ENCODE data around the gene CNTN2.

CNTN2 gene

GRCh38 chr1:205018381-205018780 lies 24.6 kb upstream of the CNTN2 start:
- DNase-seq (ENCODE audit: low read depth), result no peak
- TF ChIP-seq, protein P1, sequence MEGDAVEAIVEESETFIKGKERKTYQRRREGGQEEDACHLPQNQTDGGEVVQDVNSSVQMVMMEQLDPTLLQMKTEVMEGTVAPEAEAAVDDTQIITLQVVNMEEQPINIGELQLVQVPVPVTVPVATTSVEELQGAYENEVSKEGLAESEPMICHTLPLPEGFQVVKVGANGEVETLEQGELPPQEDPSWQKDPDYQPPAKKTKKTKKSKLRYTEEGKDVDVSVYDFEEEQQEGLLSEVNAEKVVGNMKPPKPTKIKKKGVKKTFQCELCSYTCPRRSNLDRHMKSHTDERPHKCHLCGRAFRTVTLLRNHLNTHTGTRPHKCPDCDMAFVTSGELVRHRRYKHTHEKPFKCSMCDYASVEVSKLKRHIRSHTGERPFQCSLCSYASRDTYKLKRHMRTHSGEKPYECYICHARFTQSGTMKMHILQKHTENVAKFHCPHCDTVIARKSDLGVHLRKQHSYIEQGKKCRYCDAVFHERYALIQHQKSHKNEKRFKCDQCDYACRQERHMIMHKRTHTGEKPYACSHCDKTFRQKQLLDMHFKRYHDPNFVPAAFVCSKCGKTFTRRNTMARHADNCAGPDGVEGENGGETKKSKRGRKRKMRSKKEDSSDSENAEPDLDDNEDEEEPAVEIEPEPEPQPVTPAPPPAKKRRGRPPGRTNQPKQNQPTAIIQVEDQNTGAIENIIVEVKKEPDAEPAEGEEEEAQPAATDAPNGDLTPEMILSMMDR (IDR thresholded peaks at IDR 0.05; ENCODE audit: insufficient read depth, low read depth, low read length, missing control alignments), result no peak
- no peak overlapping the region for H3K4me3 ChIP-seq (ENCODE audit: low read length)

DNA sequence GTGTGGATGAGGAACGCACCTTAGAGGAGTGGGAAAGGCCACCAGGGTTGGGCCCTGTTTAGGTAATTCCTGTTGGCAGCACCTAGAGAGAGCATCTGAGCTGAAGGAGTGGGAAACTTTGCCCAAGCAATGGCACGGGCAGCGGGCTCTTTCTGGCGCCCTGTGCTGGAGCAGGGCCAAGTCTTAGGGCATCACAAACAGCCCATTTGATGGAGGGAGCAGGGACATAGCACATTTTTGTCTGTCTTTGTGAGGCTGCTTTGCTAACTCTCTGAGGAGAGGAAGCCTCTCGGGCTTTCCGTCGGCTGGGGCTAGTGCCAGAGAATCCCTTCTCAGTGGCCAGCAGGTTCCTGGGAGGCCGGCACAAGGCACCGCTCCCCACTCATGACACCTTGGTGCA lies 22.5 kb upstream of the CNTN2 start:
- H3K4me3 ChIP-seq (ENCODE audit: low read length), result no peak overlapping the region
- TF ChIP-seq, protein P1 (IDR thresholded peaks at IDR 0.05; ENCODE audit: insufficient read depth, low read depth, low read length, missing control alignments), result no peak
- no peak for DNase-seq (ENCODE audit: low read depth)

DNA sequence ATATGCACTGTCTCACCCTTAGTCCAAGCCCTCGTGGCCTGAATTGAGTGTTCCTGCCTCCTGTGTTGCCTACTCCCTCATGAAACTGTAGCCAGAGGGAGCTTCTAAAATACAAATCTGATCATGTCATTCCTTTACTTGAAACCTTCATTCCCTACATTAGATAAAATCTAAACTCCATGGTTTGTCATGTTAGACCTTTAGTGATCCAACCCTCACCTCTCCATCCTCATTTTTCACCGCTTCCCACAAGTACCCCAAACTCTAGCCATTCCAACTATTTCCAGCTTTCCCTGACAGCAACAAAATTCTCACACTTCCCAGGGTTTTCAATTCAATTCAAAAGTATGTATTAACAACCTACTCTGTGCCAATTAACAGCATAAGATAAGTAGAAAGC lies 18.3 kb upstream of the CNTN2 start:
- TF ChIP-seq, protein P1 (IDR thresholded peaks at IDR 0.05; ENCODE audit: insufficient read depth, low read depth, low read length, missing control alignments), result no peak
- DNase-seq (ENCODE audit: low read depth), result no peak
- no peak overlapping the region for H3K4me3 ChIP-seq (ENCODE audit: low read length)

DNA sequence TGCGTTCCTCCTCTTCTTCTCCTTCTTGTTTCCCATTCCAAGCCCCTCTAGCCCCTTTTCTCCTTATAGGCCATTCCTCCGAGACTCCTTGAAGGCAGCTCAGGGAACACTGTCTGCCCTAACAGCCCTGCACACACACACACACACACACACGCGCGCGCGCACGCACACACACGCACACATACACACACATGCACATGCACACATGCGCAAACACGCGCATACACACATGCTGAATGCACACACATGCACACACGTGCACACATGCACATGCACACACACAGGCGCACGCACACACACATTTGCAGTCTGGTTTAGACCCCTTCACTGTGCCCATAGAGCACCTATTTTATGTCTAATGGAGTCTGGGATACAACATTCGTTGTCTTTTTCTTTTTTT lies 17.8 kb upstream of the CNTN2 start:
- no peak overlapping the region for H3K4me3 ChIP-seq (ENCODE audit: low read length)
- no peak for DNase-seq (ENCODE audit: low read depth)
- TF ChIP-seq, protein P1 (IDR thresholded peaks at IDR 0.05; ENCODE audit: insufficient read depth, low read depth, low read length, missing control alignments), result no peak

GRCh38 chr1:205026181-205026580 lies 16.8 kb upstream of the CNTN2 start:
- no peak for DNase-seq (ENCODE audit: low read depth)
- TF ChIP-seq, protein P1 (IDR thresholded peaks at IDR 0.05; ENCODE audit: insufficient read depth, low read depth, low read length, missing control alignments), result no peak
- H3K4me3 ChIP-seq (ENCODE audit: low read length), result no peak overlapping the region

DNA sequence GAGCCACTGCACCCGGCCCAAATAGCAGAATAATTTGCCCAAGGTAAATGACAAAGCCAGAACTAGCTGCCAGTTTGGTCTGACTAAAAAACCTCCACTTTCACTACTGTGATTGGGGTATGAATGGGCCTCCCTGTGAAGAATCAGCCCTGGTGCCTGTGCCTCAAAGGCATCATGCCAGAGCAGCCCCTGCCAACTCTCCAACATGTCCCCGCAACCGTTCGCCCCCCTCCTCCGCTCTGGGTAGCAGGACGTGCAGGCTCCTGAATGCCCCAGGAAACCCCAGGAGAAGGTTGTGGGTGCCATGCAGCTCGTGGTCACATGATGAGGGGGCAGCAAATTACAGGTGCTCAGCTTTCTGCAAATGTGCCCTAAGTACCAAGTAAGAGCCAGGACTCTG lies 14.6 kb upstream of the CNTN2 start:
- H3K4me3 ChIP-seq (ENCODE audit: low read length), result no peak overlapping the region
- no peak for DNase-seq (ENCODE audit: low read depth)
- TF ChIP-seq, protein P1 (IDR thresholded peaks at IDR 0.05; ENCODE audit: insufficient read depth, low read depth, low read length, missing control alignments), result no peak

GRCh38 chr1:205028924-205029323 lies 14.1 kb upstream of the CNTN2 start:
- no peak overlapping the region for H3K4me3 ChIP-seq (ENCODE audit: low read length)
- DNase-seq (ENCODE audit: low read depth), result no peak
- TF ChIP-seq, protein P1 (IDR thresholded peaks at IDR 0.05; ENCODE audit: insufficient read depth, low read depth, low read length, missing control alignments), result no peak

Measured in epithelial cell of esophagus (primary cell).